Suppressor macrophage treated with lipopolysaccharide for 4 hours (primary cell): Measurements from ENCODE around the gene ANKRD52.
"Not testable (repeated sequence)": the region's sequence is repeated elsewhere in the genome, so short reads cannot be mapped to it uniquely, and the experiment has no call there.

Experiments used
- DNase-seq: peaks from one replicate; pipeline ENCODE4 v3.0.0-alpha.2; 2020

Gene ANKRD52

GRCh38 chr12:56258068-56258819 is at the start of gene ANKRD52:
Gene ANKRD52, minus strand, starts transcription at chr12:56258384. Its CDS starts 115 bp downstream, at chr12:56258269.
- DNase-seq: peak; percentile 86

GRCh38 chr12:56307221-56307965 is 49.2 kb upstream of the ANKRD52 start:
- no peak for DNase-seq

GRCh38 chr12:56304872-56305590 is 46.8 kb upstream of the ANKRD52 start:
- DNase-seq: no peak

GRCh38 chr12:56304276-56304675 is 46.1 kb upstream of the ANKRD52 start:
- no peak for DNase-seq

- DNase-seq: no peak
Observed at GRCh38 chr12:56300644-56301464, 42.7 kb upstream of the ANKRD52 start.

GRCh38 chr12:56299853-56300643 is 41.9 kb upstream of the ANKRD52 start, which contains the start of gene CS:
Gene CS, minus strand, starts transcription at chr12:56300330. Its CDS starts 129 bp downstream, at chr12:56300201.
- DNase-seq: peak; percentile 100

- no peak for DNase-seq
Observed at GRCh38 chr12:56299308-56299852, 41.2 kb upstream of the ANKRD52 start.

GRCh38 chr12:56298828-56299227 is 40.6 kb upstream of the ANKRD52 start:
- no peak for DNase-seq

GRCh38 chr12:56297400-56297799 is 39.2 kb upstream of the ANKRD52 start:
- DNase-seq: no peak

GRCh38 chr12:56296295-56296694 is 38.1 kb upstream of the ANKRD52 start:
- peak; percentile 45 for DNase-seq

- DNase-seq: no peak
Observed at GRCh38 chr12:56293795-56294194, 35.6 kb upstream of the ANKRD52 start.

- DNase-seq: no peak
Observed at GRCh38 chr12:56288705-56289387, 30.7 kb upstream of the ANKRD52 start.

- DNase-seq: no peak
Observed at GRCh38 chr12:56286044-56286830, 28.1 kb upstream of the ANKRD52 start.

GRCh38 chr12:56284263-56284662 is 26.1 kb upstream of the ANKRD52 start:
- not testable (repeated sequence) for DNase-seq

GRCh38 chr12:56282579-56282978 is 24.4 kb upstream of the ANKRD52 start:
- DNase-seq: no peak

GRCh38 chr12:56282030-56282429 is 23.8 kb upstream of the ANKRD52 start:
- no peak for DNase-seq

GRCh38 chr12:56280849-56281248 is 22.7 kb upstream of the ANKRD52 start:
- no peak for DNase-seq

GRCh38 chr12:56278905-56279304 is 20.7 kb upstream of the ANKRD52 start:
- no peak for DNase-seq

- no peak for DNase-seq
Observed at GRCh38 chr12:56274299-56274698, 16.1 kb upstream of the ANKRD52 start.

- not testable (repeated sequence) for DNase-seq
Observed at GRCh38 chr12:56272468-56272867, 14.3 kb upstream of the ANKRD52 start.
